Hematopoietic multipotent progenitor cell treated with erythropoietin and hydrocortisone succinate and interleukin-3 and kit ligand, for 6 days (in vitro differentiated cells): Measurements from ENCODE around the gene ILDR2.

ENCODE experiments used
- DNase-seq: peaks from one replicate; pipeline ENCODE4 v3.0.0-alpha.2; 2015

Gene ILDR2

DNA sequence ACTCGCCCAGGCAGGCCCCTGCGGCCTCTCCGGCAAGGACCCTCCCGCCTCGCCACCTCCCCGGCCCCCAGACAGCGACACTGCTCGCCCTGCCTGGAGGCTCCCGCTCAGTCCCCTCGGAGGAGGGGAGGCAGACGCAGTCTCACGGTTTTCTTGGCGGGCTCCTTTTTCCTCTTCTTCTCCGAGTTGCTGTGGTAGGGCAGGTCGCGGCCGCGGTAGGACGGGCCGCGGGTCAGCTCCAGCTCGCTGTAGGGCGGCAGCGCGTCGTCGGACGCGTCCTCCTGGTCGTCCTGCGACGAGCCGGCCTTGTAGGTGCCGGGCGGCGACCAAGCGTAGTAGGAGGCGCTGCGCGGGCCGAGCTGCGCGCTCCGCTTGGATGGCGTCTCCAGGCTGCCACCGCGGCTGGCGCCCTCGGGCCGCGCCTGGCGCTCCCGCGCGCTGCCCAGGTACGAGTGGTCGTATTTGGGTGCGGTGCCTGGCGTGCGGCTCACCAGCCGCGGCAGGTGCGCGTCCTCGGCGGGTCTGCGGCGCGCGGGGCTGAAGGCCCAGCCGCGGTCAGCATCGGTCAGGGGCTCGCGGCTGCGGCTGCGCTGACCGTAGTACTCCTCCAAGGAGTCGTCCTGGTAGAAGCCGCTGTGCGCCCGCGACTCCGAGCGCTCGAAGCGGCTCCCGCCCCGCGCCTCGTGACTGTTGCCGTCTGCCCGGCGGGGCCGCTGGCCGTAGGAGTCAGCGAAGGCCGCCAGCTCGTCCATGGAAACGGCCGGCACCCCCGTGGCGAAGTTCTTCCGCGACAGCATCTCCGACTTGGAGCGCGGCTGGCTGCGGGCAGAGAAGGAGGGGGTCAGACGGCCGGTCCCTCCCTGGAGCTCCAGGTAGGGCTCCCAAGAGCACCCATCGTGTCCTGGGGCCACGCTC, 54.5 kb downstream of the ILDR2 start:
- DNase-seq, result peak; percentile 16

DNA sequence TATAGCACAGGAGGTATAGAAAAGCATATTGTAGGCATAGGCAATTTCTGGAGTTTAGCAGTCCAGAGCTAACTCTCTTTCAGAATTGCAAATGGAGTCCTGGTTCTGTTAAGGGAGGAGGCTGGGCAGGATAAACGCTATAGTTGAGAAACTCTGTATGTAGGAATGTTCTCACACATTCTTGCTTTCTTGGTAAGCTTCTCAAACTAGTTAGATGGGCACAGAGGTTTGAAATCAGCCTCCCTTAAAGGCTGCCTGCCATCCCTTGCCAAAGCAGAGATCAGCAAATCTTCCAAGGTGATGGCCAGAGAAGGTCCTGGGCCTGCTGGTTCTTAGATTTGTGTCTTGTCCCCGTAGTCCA, 56.4 kb downstream of the ILDR2 start:
- no peak for DNase-seq

DNA sequence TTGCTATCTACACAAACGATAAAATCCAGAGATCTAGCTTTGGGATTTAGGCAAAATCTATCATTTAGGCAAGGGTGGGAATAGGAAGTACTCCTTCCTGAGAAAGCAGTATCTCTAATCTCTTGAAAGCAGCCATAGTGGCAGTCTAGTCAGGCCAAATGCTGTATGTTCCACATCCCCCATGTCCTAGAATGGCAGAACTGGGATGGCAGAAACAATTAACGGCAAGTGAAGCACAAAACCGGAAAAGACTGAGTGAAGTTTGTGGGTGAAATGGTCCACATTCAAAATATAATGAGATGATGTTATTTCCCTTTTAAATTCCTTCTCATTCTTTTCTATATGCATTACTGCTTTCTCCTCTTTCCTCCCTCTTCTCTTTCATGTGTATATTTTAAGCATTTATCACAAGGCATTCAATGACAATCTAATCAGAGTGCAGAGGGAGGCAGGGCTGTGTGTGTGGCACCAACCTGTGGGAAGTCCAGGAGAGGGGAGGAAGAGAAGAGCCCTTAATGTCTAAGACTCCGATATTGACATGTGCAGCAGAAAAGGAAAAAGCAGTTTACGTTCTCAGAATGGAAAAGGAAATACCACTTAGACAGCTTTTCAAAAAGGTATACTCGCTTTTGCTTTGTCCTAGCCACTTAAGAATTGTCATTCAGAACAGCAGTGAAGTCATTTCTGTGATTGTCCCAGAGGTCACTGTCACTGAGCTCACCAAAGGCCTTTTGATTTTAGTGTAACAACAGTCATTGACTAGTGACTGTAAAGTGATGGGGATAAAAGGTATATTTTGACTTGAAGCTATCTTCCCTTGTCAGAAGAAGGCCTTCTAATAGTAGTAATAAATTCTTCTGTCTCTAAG, 57.0 kb downstream of the ILDR2 start:
- DNase-seq, result no peak

DNA sequence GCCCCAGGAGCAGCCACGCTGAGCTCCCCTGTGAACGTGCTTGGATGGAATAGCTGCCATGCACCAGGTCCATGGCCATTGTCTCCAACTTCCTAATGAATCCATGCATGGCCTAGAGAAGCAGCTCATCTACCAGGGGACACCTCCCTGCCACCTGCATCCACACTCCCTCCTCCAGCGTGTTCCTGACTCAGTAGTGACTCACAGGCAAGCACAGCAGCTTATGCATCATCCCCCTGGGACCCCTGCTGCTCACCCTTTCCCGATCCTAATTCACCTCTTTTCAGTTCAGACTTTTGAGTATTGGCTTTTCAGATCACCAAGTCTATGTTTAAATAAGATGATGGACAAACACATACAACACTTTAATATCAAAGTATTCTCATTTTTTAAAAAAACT, 59.4 kb downstream of the ILDR2 start:
- no peak for DNase-seq

DNA sequence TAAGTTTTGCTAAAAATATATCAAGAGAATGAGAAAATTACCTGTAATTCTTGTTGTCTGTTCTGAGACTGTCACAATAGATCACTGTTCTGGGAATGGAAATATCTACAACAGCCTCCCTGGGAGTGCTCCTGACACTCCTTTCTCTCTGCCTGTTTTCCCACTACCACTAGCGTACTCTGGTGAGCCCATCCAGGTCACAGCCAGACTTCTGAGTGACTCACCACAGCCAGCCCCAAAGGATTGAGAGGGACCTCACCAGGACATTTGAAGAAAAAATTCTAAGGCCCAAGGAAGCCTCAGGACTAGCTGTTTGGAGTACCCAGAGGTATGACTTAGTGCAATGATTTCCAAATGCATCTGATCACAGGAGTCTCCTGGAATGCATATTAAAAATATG, 60.3 kb downstream of the ILDR2 start:
- DNase-seq, result no peak

DNA sequence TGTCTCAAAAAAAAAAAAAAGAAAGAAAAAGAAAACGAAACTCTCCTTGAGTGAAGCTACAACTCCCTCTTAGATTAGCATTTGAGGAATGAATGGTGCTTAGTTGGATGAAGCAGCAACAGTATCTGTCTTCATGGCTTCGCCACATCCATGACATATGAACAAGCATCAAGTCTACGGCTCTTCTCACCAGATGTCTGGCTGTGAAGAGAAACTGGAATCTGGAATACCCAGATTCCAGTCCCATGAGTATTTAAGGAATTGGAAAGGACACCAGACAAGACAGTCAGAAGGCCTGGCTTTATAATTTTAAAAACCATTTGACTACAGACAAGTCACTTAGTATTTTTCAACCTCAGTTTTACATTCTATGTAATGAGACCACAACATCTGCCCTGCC, 61.2 kb downstream of the ILDR2 start:
- DNase-seq, result no peak

DNA sequence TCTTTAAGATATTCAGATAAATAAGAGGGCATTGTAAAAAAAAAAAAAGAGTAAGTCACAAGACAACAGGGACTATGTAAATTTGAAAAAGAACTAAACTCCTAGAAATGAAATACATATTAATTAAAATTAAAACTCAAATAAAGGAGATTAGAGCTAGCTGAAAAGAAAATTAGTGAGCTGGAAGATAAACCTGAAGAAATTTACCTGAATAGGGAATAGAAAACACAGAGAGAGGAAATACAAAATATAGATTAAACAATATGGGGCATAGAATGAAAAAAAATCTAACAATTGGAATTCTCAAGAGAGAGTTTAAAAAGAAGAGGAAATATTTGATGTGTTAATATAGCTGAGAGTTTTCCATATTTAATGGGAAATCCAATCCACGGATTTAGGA, 63.7 kb downstream of the ILDR2 start:
- no peak for DNase-seq

DNA sequence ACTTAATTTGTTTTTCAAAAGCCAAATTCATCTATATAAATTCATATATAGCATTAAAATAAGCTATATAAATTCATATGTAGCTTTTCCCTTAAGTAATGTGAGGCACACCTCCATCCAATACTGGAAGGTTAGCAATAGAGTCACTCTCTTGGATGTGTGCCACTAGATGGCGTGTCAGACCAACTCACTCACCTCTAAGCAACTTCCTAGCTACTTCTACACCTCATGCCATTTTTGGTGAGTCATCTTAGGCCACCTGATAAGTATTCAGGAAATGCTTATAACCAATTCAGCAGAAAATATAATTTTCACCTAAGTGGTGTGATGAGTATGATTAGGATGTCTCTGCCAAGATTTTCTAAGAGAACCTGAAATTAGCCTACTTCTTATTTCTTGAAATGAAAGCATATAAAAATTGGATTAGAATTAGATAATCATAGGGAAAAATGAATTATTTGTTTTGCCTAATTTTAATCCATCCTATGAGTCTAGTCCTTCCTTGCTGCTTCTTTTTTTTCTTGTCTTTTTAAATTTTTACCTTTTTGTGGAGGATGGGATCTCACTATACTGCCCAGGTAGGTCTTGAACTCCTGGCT, 64.8 kb downstream of the ILDR2 start:
- peak; percentile 95 for DNase-seq

DNA sequence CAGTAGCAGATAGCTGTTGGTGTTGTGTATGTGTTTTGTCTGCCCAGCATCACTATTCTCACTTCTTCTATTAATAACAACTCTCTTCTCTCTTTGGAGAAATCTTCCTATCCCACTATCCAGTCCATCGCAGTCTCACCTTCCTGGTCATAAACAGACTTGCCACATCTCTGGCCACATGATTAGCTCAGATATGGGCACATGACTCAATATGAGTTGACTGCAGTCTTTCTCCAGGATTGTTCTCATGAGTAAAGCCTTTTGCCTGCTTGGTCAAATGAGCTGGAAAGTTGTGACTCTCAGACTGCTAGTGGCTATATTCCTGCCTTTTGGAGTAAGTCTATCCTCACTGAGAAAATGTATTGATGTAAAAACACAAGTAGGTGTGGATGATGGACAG, 66.4 kb downstream of the ILDR2 start:
- DNase-seq, result no peak

DNA sequence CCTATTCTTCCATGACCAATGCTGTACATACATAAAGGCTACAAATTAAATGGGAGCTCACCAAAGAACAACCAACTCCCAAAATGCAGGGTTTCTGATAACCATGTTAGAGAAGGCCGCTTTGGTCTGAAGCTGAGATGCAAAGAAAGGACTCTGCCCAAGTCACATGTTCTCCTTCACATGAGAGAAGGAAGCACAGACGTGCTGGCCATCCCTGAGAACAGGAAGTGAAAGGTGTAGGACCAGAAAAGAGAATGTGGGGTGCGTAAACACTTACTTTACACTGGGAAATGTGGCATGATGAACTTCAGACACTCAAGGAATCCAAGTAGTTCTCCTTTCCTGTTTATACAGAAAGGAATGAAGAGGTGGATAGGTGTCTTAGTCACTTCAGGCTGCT, 67.6 kb downstream of the ILDR2 start:
- DNase-seq, result no peak

DNA sequence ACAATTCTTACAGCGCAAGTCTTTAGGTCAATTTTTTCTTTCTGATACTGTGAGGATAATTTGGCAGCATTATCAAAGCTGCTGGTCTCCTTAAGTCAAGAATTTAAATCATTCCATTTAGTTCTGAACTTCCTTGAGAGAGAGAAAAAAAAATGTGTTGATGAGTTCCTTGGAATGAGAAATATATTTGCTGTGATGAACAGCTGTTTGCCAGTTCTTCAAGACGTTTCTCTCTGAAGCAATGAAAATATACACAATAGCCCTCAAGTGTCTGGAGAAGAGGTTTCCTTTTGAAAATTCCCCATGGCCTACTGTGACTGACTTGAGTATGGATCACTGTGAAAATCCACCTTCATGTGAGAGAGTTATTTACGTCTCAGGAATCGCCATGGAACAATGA, 68.3 kb downstream of the ILDR2 start:
- no peak for DNase-seq

DNA sequence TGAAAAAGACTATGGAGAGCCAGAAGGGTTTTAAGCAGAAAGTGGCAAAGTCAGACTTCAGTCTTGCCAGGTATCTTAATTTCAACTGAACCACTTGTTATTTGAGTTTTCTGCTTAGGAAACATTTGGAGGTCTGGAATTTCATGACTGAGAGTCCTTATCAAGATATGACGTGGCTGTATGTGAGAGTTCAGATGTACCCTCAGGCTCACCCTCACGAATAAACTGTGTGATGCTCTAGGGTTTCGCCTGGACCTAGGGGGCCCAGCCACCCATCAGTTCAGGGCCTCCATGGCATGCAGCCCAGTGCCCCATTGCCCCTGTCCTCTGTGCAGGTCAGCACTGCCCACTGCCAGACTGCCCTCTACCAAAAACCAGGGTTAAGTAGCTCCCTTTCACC, 68.7 kb downstream of the ILDR2 start:
- no peak for DNase-seq

DNA sequence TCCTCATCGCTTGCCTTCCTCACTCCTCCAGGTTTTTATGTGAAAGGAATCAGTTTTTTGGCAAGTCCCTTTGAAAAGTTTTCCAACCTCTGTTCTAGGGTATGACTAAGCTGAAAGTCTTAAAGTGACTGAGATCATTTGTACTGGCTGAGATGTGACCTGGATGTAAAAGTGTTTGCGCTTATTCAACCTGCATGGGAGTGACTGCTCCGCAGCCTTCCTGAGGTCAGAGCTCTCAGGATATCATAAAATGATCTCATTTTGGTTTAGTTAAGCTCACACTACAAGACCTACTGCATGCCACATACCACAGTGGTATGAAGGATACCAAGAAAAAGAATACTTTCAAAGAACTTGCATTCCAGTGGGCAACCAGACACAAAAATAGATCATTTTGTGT, 69.4 kb downstream of the ILDR2 start:
- no peak for DNase-seq

DNA sequence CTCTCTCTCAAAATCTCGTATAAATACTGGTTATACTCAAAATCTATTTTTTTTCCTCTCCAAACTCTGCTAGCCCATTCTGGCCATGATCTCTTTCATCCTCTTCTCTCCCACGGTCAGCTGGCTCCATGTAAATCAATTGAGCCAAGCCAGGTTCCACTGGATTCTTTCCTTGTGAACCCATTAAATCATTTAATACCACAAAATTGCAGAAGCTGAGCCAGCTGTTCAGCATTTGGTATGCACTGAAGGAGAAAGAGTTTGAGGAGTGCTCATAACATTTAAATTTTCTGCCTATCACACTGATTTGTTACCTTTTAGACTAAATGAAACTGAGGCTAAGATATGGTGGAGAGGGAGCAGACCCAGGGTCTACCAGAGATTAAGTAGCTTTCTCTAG, 70.2 kb downstream of the ILDR2 start:
- DNase-seq, result no peak

DNA sequence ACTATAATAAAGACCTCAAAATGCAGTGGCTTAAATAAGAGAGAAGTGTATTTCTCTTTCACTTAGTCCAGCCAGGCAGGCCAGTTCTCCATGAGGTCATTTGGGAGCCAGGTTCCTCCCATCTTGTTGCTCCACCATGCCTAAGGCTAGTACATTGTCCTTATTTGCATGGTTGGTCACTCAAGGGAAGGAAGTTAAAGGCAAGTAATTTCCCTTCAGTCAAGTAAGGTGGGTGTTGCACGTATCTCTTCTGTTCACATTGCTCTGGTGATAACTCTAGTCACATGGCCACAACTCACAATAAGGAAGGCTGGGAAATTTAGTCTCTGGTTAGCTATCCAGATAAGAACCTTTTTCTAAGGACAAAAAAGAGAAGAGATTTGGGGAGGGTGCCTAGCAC, 72.1 kb downstream of the ILDR2 start:
- DNase-seq, result peak; percentile 40

DNA sequence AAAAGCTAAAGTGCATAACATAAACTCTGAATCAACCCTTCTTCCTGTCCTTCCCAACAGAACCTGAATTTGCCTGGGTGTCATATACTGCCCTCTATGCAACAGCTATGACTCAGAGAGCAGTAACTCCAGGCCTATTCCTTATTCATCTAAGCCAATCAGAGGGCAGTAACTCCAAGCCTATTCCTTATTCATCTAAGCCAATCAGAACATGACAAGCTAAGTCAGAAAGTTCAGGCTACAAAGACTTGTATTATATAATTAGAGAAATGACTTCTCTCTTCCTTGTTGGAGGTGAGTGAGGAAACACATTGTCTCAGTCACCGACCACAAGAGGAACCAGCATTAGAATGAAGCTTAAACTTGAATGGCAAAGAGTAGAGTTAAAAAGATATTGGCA, 73.1 kb downstream of the ILDR2 start:
- DNase-seq, result peak; percentile 40

DNA sequence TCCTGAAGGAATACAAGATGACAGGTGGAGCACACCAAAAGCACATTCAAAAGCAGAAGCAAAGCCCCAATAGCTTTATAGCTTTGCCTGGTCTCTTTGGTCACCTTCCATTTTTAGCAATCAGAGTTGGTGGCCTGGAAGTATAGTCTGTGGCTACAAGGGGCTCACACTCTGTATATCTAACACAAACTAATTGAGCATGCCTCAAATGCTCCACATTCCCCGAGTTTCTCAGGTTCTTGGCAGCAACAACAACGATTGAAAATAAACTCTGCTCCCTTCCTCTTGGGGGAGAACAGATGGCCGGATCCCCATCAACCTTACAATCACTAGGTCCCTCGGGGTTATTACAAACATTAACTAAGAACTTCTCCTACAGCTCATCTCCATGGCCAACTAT, 74.4 kb downstream of the ILDR2 start:
- DNase-seq, result no peak

DNA sequence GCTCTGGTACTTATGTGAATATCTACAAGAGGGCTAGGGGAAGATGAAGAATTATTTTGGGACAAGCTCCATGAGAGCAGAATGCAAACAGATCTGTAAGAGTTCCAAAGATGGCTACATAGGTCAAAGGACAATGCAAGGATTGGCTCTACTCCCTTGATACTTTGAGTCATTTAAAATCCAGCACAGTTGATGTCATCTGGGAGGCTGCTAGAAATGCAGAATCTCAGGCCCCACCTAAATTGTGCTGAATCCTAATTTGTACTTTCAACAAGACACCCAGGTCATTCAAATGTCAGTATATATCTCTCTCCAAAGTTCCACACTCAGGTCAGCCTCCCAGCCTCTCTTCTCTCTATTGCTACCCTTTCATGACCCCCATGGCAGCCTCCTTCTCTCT, 75.6 kb downstream of the ILDR2 start:
- DNase-seq, result no peak

DNA sequence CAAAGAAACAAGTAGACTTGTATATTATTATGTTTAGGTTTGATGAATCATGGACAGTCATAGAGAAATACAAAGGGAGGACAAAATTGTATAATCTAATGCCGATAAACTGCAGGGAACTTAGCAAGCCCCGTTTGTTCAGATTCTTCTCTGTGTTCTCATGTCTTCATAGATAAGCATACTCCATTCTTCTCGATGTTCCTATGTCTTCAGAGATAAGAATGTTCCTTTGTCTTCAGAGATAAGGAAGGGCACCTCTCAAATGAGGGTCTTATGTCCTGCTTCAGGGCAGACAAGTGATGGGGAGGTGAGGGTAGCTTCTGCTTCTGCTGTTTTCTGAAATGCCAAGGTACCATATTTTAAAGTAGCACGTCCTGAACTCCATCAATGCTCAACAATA, 79.6 kb downstream of the ILDR2 start:
- DNase-seq, result no peak

DNA sequence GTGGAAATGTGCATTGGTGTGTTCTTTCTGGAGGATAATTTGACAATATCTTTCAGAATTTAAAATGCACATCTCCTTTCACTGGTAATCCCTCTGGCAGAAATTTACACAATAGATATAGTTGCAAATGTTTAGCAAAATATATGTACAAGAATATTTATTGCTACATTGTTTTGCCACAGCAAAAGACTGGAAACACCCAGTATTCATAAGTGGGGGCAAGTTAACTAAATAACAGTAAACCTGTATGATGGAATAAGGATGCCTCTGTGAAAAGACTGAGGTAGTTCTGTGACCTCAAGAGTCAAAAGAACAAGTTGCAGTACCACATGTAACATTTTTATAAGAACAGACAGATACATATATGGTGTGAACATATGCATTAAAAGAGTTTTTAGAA, 85.6 kb downstream of the ILDR2 start:
- DNase-seq, result no peak

DNA sequence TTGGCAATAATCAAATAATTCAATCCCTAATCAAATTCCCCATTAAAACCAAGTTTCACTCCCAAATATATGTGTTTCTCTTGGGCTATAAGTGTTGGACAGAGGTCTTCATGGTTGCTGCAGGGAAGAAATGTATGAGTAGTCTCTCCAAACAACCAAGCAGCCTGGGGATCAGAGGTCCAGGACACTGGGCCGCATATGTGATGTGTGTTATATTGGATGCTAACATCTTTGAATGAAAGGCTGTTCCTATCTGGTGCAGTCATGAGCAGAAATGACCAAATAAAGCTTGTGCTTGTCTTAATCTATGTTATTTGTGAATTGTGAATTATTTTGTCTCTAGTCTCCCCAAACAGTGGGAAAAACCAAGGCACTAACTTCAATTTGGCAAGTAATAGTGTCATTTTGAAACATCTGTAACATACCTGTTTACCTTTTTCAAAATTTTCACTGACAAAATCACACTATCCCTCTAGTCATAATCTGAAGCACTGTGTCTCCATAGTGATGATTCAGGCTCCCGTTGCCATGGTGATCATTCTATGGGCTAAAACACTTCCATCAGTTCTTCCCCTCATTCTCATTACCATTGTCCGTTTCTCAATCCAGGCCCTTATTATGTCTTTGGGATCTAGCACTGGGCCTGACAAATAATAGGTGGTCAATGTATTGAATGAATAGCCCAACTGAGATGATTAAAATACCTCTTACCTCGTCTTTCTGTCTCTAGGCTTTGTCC, 86.8 kb downstream of the ILDR2 start:
- DNase-seq, result no peak

DNA sequence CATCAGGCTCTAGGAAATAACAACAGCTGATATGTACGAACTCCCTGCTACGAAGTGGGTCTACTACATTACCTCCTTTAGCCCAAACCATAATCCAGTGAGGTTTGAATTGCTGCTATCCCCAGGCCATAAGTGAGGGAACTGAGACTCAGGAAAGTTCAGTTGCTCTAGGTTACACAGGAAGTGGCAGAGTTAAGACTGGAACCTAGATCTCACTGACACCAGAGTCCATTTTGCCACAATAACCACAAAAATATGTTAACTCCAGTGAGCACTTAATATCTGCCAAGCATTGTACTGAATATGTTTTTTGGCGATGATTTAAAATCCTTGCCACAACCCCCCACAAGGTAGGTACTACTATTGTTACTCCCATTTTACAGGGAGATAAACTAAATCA, 90.4 kb downstream of the ILDR2 start:
- peak; percentile 22 for DNase-seq

DNA sequence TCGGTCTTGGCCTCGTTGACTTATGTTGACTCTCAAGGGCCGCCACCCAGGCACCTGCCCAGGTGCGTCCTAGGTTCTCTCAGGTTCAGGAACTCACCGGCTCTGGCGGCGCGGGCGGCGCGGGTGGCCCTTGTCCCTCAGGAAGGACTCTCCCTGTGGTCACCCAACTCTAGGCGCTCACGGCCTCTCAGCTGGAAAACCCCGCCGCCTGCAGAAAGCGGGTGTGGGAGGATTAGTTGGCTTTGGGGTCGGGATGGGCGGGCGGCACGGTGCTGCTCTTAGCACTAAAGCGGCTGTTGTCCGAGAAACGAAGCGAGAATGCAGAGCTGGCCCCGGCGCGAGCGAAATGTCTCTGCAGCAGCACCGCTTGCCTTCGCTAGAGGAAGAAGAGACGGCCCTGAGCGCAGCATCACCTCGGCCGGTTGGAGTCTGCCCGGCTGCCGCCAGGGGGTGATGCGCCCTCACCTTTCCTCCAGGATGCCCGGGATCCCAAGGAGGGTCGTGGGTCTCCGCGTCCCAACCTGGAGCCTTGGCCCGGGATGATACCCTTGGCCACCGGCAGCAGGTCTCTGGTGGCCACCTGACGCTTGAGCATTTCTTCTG, 91.2 kb downstream of the ILDR2 start:
- DNase-seq, result peak; percentile 65
